Measurements from ENCODE around the gene KSR1. TPM values are rescaled to one million over a fixed set of nuclear protein-coding genes. Genes with fewer than 3 reads are reported as not detected.

KSR1 gene
- total and polyA plus RNA-seq, 2 of the 8 experiments (the other 6 are each of a cell fraction or from before 2014, with no cell fraction given), result 14.1 to 34.7 TPM

GRCh38 chr17:27563532-27563931, 107.3 kb downstream of the KSR1 start:
- H3K23ac ChIP-seq (ENCODE audit: insufficient read length), result no peak overlapping the region
- H3K79me2 ChIP-seq (ENCODE audit: control insufficient read depth in 1 of 2, insufficient read depth in 2 of 2, low read length in 2 of 2), result no peaks in the 10 kb centered on the region; a peak in 1 of 4 replicates
- CTCF ChIA-PET (ENCODE audit: partially characterized antibody), result interaction anchor here (0.8 to 2.3 kb wide), 11 partner anchors 11 to 108 kb away, joined by 3 to 8 read pairs (median 3); partner anchors contain the start of gene KSR1

More at GRCh38 chr17:27563532-27563931, 107.3 kb downstream of the KSR1 start:
- 93% methylated on average over 7 of the region's 7 CpGs; no CpG with 5 or more reads in 1 of the 2 experiments for WGBS, 2 experiments (ENCODE audit: extremely low coverage in 1 of 2, insufficient coverage in 1 of 2, insufficient read length in 1 of 2, insufficient replicate concordance in 2 of 2, low coverage in 1 of 2, low lambda C conversion rate in 2 of 2, missing lambda C conversion rate in 1 of 2)
- Histone ChIP-seq H3K9ac (replicated peaks in 1 of 4; ENCODE audit: extremely low read depth in 1 of 4, low read depth in 3 of 4, low read length in 3 of 4) (no peak overlapping the region), H3K79me1 (ENCODE audit: low read depth, low read length) (peaks cover 2% of the 10 kb centered on the region), H3K4me2 (ENCODE audit: insufficient read depth in 1 of 2, low read depth in 2 of 2, low read length in 2 of 2) (no peak overlapping the region), H3K56ac (replicated peaks; ENCODE audit: insufficient read length, low read depth, low read length) (no peak overlapping the region), H4K20me1 (replicated peaks in 1 of 2; ENCODE audit: control insufficient read depth in 1 of 2, insufficient read depth in 2 of 2, low read length in 2 of 2) (peaks cover 0 to 2% of the 10 kb centered on the region in 2 experiments), H3K27me3 (replicated peaks in 1 of 4; ENCODE audit: control insufficient read depth in 3 of 4, extremely low read depth in 1 of 4, insufficient read depth in 3 of 4, low read length in 3 of 4) (no peaks in the 10 kb centered on the region), H4K91ac (replicated peaks; ENCODE audit: insufficient read length, low read length) (no peak overlapping the region), H3K9me3 (ENCODE audit: insufficient read depth in 2 of 2, low read depth in 1 of 2, low read length in 1 of 2) (no peaks in the 10 kb centered on the region), H3K4me3 (ENCODE audit: extremely low read depth in 1 of 4, insufficient read depth in 2 of 4, low read depth in 3 of 4, low read length in 4 of 4) (no peak overlapping the region), H4K8ac (ENCODE audit: extremely low read depth, insufficient read depth, low read length) (no peak overlapping the region), H2BK12ac (ENCODE audit: low read depth, low read length) (no peak overlapping the region), H3K23me2 (ENCODE audit: low read depth, low read length) (no peaks in the 10 kb centered on the region), H2BK15ac (ENCODE audit: low read length) (no peak overlapping the region; the same call in 1 of the 2 replicates), H3K14ac (ENCODE audit: insufficient read length) (no peak overlapping the region), H2BK20ac (ENCODE audit: low read length) (no peak overlapping the region), H3K18ac (ENCODE audit: extremely low read depth, low read length) (no peak overlapping the region; the same call in 1 of the 2 replicates), H2BK120ac (replicated peaks; ENCODE audit: low read depth, low read length) (no peak overlapping the region), H3K4ac (replicated peaks; ENCODE audit: insufficient read length, low read depth, low read length) (no peak overlapping the region), H4K5ac (ENCODE audit: insufficient read length, low read depth, low read length) (no peak overlapping the region), H2AFZ (ENCODE audit: low read length) (no peak overlapping the region), H2BK5ac (ENCODE audit: low read depth, low read length) (no peak overlapping the region), H3K4me1 (replicated peaks in 1 of 4; ENCODE audit: control insufficient read depth in 3 of 4, insufficient read depth in 4 of 4, low read length in 3 of 4) (peaks cover 0 to 11% (median 2%) of the 10 kb centered on the region in 4 experiments; a peak in 4 of 7 replicates), H2AK5ac (ENCODE audit: low read depth, low read length) (no peak overlapping the region), H3K27ac (ENCODE audit: low read depth, low read length) (no peak overlapping the region), H3K36me3 (ENCODE audit: control insufficient read depth in 2 of 4, insufficient read depth in 4 of 4, low read length in 3 of 4) (0 out of 8 replicates have a peak, but pooled peaks cover 0 to 4% (median 0%) of the 10 kb centered on the region in 4 experiments)
- TF ChIP-seq RNF2 (IDR thresholded peaks at IDR 0.05; ENCODE audit: borderline replicate concordance, low read depth, low read length, missing control alignments, poor library complexity, severe bottlenecking) (no peak), MAX (IDR thresholded peaks at IDR 0.05) (no peak), SIRT6 (IDR thresholded peaks at IDR 0.05; ENCODE audit: low read length) (no peak), KDM1A (IDR thresholded peaks at IDR 0.05; ENCODE audit: borderline replicate concordance, low read length) (no peak), SAP30 (IDR thresholded peaks at IDR 0.05; ENCODE audit: insufficient read depth, insufficient replicate concordance, low read length) (no peak), CBX5 (IDR thresholded peaks at IDR 0.05; ENCODE audit: low read depth, low read length) (no peak), POLR2A (IDR thresholded peaks at IDR 0.05; ENCODE audit: control extremely low read depth in 1 of 2, low read depth in 2 of 2, low read length in 2 of 2) (no peak), TCF12 (IDR thresholded peaks at IDR 0.05; ENCODE audit: low read depth, low read length) (no peak), NRF1 (IDR thresholded peaks at IDR 0.05; ENCODE audit: low read depth, low read length) (no peak), TAF1 (IDR thresholded peaks at IDR 0.05; ENCODE audit: low read depth, low read length) (no peak)
- POLR2A ChIA-PET (ENCODE audit: partially characterized antibody), result interaction anchor here (1.0 kb wide), 1 partner anchor 40 kb away, joined by 4 read pairs; no protein-coding TSS in a partner anchor
- DNase-seq (ENCODE audit: low read depth in 1 of 2, low spot score in 2 of 2) (no peak), FAIRE-seq (no peak)

Data from H1 (cell line).